HEK293T (cell line): ENCODE data around the gene RAPGEF4.

Experiments used
- ELF4 ChIP-seq: fragments of 450-650 bp; IDR thresholded peaks from 2 replicates; pipeline ENCODE4 v1.6.1; 2017; ENCODE audit warnings: antibody characterized with exemption
- FOXA1 ChIP-seq: fragments of 450-650 bp; IDR thresholded peaks from 2 replicates; pipeline ENCODE4 v1.6.1; 2016; ENCODE audit warnings: mild to moderate bottlenecking
- FOXK2 ChIP-seq: fragments of 450-650 bp; IDR thresholded peaks from 2 replicates; pipeline ENCODE4 v1.6.1; 2016; ENCODE audit warnings: mild to moderate bottlenecking
- FOXM1 ChIP-seq: fragments of 450-650 bp; IDR thresholded peaks from 2 replicates; pipeline ENCODE4 v1.6.1; 2017; ENCODE audit warnings: mild to moderate bottlenecking, borderline replicate concordance
- HDGF ChIP-seq: fragments of 450-650 bp; IDR thresholded peaks from 2 replicates; pipeline ENCODE4 v1.6.1; 2017; ENCODE audit warnings: antibody characterized with exemption, borderline replicate concordance
- L3MBTL2 ChIP-seq: fragments of 450-650 bp; conservative IDR thresholded peaks from 2 replicates; pipeline ENCODE4 v1.6.1; 2016; ENCODE audit warnings: mild to moderate bottlenecking
- LEF1 ChIP-seq: fragments of 450-650 bp; IDR thresholded peaks from 2 replicates; pipeline ENCODE4 v1.6.1; 2017; ENCODE audit warnings: mild to moderate bottlenecking, borderline replicate concordance
- NFRKB ChIP-seq: fragments of 450-650 bp; IDR thresholded peaks from 2 replicates; pipeline ENCODE4 v1.6.1; 2016; ENCODE audit warnings: mild to moderate bottlenecking, moderate library complexity
- PKNOX1 ChIP-seq: fragments of 450-650 bp; IDR thresholded peaks from 2 replicates; pipeline ENCODE4 v1.6.1; 2016
- SP1 ChIP-seq: fragments of 450-650 bp; IDR thresholded peaks from 2 replicates; pipeline ENCODE4 v1.6.1; 2017
- SUZ12 ChIP-seq: fragments of 450-650 bp; IDR thresholded peaks from 2 replicates; pipeline ENCODE4 v1.6.1; 2016; ENCODE audit warnings: mild to moderate bottlenecking
- TARDBP ChIP-seq: fragments of 450-650 bp; IDR thresholded peaks from 2 replicates; pipeline ENCODE4 v1.6.1; 2016
- ZNF384 ChIP-seq: fragments of 450-650 bp; IDR thresholded peaks from 2 replicates; pipeline ENCODE4 v1.6.1; 2016

GRCh38 chr2:172848519-172848918 lies 112.9 kb downstream of the RAPGEF4 start:
- TF ChIP-seq TARDBP = no peak
- no peak for TF ChIP-seq FOXK2
- TF ChIP-seq FOXM1 = no peak
- no peak for TF ChIP-seq PKNOX1
- TF ChIP-seq HDGF = no peak
- TF ChIP-seq SP1 = no peak
- TF ChIP-seq L3MBTL2 = no peak
- TF ChIP-seq LEF1 = no peak
- no peak for TF ChIP-seq NFRKB
- TF ChIP-seq ZNF384 = no peak
- TF ChIP-seq FOXA1 = no peak
- no peak for TF ChIP-seq SUZ12
- TF ChIP-seq ELF4 = no peak
